Bronchial epithelial cell (primary cell): ENCODE measurements around the gene MYRIP. TPM values are rescaled to one million over a fixed set of nuclear protein-coding genes. Genes with fewer than 3 reads are reported as not detected.

ENCODE experiments used
- DNase-seq: peaks from one replicate; pipeline ENCODE4 v3.0.0-alpha.2; 2010; ENCODE audit warnings: low read depth
- FAIRE-seq: peaks from 2 replicates; lab custom pipeline; 2011; peaks lifted over from hg19 to GRCh38; lab: Jason Lieb, UNC
- H3K27me3 ChIP-seq: 2 replicates; pipeline ENCODE4 v1.5.1; 2011; ENCODE audit warnings: low read length; ENCODE audit not compliant: control insufficient read depth, insufficient read depth
- H3K36me3 ChIP-seq: 2 replicates; pipeline ENCODE4 v1.5.1; 2011; ENCODE audit warnings: low read length; ENCODE audit not compliant: control insufficient read depth, insufficient read depth
- H3K4me3 ChIP-seq: 2 replicates; pipeline ENCODE4 v1.5.1; 2011; ENCODE audit warnings: mild to moderate bottlenecking, low read depth, low read length, control low read depth
- CTCF ChIP-seq: IDR thresholded peaks from 2 replicates; pipeline ENCODE4 v1.5.1; 2011; ENCODE audit warnings: mild to moderate bottlenecking, moderate library complexity, low read length, control low read depth, inconsistent platforms; ENCODE audit not compliant: insufficient read depth, severe bottlenecking
- total RNA-seq: library from RNA; depleted of rRNA; stranded (reverse); fragments of >200 nt; gene quantifications from 2 replicates; pipeline ENCODE4 v1.2.1, GENCODE V29; 2014

Gene MYRIP
- total RNA-seq, 1 donor from 2014 or later = not detected

DNA sequence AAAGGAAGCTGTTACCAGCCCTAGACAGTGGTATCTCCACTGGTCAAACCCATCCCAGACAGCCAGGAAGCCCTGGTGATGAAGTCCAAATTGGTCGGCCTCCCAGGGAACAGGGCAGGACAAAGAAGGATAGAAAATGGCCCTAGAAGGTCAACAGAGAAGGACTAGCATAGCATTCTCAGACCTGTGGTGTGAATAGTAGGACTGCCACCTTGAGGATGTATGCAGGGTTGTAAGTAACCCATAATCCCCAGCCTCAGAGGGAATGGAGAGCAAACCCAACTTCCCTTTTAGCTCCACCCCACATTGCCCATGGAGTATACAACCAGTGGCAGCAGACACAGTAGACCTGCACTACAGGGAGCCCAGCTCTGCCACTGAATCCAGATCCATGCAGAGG lies 431.5 kb downstream of the MYRIP start:
- no peak for DNase-seq
- TF ChIP-seq CTCF = no peak
- FAIRE-seq = peak; percentile 60
- Histone ChIP-seq H3K4me3 (no peak overlapping the region), H3K27me3 (no peaks in the 10 kb centered on the region), H3K36me3 (no peaks in the 10 kb centered on the region)

- TF ChIP-seq CTCF = no peak
- Histone ChIP-seq H3K27me3 (no peaks in the 10 kb centered on the region), H3K4me3 (no peak overlapping the region), H3K36me3 (no peaks in the 10 kb centered on the region)
- DNase-seq (no peak), FAIRE-seq (no peak)
Measured at GRCh38 chr3:40242216-40242615, 432.8 kb downstream of the MYRIP start.

DNA sequence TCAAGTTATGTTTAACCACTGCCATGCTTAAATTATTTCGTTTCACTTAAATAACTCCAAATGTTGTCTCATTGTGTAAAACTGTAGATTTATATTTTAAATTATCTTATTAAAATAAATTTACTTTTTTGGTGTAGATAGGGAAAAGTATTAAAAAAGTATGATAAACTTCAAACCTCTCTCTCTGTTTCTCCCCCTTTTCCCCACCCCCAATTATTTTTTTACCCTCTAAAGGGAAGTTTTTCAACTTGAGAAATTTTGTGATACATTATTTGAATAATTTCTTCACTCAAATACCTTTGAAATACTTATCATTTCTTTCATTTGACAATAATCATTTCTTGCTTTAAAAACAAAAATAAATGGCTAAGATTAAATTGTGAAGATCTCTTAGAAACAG lies 433.2 kb downstream of the MYRIP start:
- no peak for DNase-seq
- Histone ChIP-seq H3K4me3 (no peak overlapping the region), H3K36me3 (no peaks in the 10 kb centered on the region), H3K27me3 (no peaks in the 10 kb centered on the region)
- TF ChIP-seq CTCF = no peak
- no peak for FAIRE-seq

DNA sequence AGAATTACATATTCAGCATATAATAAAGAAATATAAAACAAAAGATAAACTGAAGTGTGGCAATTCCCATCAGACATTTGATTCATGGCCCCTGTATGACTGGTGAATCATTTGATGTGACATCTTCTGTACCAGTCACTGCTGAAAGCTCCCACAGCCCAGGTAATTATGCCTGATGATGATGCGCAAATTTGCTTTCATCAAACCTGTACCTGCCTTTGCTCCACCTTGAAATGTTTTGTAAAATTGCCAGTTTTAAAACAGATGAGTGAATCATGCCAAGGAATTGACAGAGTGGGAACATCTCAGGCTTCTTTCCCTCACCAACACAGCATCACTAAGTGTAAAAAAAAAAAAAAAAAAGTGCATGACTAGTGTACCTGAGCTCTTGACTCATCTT lies 433.6 kb downstream of the MYRIP start:
- H3K4me3 ChIP-seq = no peak overlapping the region
- FAIRE-seq (no peak), DNase-seq (peak; percentile 62)
- no peak for TF ChIP-seq CTCF
- no peaks in the 10 kb centered on the region for H3K27me3 ChIP-seq
- no peaks in the 10 kb centered on the region for H3K36me3 ChIP-seq

GRCh38 chr3:40247714-40248454 lies 438.5 kb downstream of the MYRIP start:
- FAIRE-seq (no peak), DNase-seq (no peak)
- Histone ChIP-seq H3K4me3 (no peak overlapping the region), H3K27me3 (no peaks in the 10 kb centered on the region), H3K36me3 (no peaks in the 10 kb centered on the region)
- TF ChIP-seq CTCF = no peak

- FAIRE-seq = no peak
Measured at GRCh38 chr3:40248591-40248990, 439.2 kb downstream of the MYRIP start.

More at GRCh38 chr3:40248591-40248990, 439.2 kb downstream of the MYRIP start:
- no peak overlapping the region for H3K4me3 ChIP-seq
- H3K36me3 ChIP-seq = no peaks in the 10 kb centered on the region
- no peaks in the 10 kb centered on the region for H3K27me3 ChIP-seq
- no peak for DNase-seq
- no peak for TF ChIP-seq CTCF
